ENCODE data around the gene ABCB1. TPM values are rescaled to one million over a fixed set of nuclear protein-coding genes. Genes with fewer than 3 reads are reported as not detected.
A peak's percentile ranks its signal among the peaks of the same experiment; 100 is the strongest.

ABCB1 gene
- total RNA-seq, 2 experiments from 2014 or later = 8.8 to 8.9 TPM

GRCh38 chr7:87609916-87610315 lies 9.2 kb upstream of the ABCB1 start:
- Mint-ChIP-seq H3K36me3 (ENCODE audit: low read depth) (no peaks in the 10 kb centered on the region), H3K27me3 (peaks cover 8% of the 10 kb centered on the region), H3K4me1 (ENCODE audit: low read depth) (no peaks in the 10 kb centered on the region), H3K9me3 (no peaks in the 10 kb centered on the region), H3K4me3 (no peak overlapping the region), H3K27ac (no peak overlapping the region)
- ChIA-PET CTCF (interaction anchor here (1.2 kb wide), 1 partner anchor 104 kb away, joined by 3 read pairs; no protein-coding TSS in a partner anchor), POLR2A (no interaction called here)
- ATAC-seq = no peak
- intact Hi-C loops (cut with micrococcal nuclease) = no loop called here
- TF ChIP-seq, protein P1, sequence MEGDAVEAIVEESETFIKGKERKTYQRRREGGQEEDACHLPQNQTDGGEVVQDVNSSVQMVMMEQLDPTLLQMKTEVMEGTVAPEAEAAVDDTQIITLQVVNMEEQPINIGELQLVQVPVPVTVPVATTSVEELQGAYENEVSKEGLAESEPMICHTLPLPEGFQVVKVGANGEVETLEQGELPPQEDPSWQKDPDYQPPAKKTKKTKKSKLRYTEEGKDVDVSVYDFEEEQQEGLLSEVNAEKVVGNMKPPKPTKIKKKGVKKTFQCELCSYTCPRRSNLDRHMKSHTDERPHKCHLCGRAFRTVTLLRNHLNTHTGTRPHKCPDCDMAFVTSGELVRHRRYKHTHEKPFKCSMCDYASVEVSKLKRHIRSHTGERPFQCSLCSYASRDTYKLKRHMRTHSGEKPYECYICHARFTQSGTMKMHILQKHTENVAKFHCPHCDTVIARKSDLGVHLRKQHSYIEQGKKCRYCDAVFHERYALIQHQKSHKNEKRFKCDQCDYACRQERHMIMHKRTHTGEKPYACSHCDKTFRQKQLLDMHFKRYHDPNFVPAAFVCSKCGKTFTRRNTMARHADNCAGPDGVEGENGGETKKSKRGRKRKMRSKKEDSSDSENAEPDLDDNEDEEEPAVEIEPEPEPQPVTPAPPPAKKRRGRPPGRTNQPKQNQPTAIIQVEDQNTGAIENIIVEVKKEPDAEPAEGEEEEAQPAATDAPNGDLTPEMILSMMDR (IDR thresholded peaks at IDR 0.05) = no peak
- no peak for DNase-seq

GRCh38 chr7:87608431-87608830 lies 7.7 kb upstream of the ABCB1 start:
- ChIA-PET CTCF (no interaction called here), POLR2A (no interaction called here)
- no peak for DNase-seq
- Mint-ChIP-seq H3K27me3 (peaks cover 8% of the 10 kb centered on the region), H3K9me3 (no peaks in the 10 kb centered on the region), H3K36me3 (ENCODE audit: low read depth) (no peaks in the 10 kb centered on the region), H3K27ac (no peak overlapping the region), H3K4me1 (ENCODE audit: low read depth) (no peaks in the 10 kb centered on the region), H3K4me3 (no peak overlapping the region)
- ATAC-seq = no peak
- TF ChIP-seq, protein P1 (IDR thresholded peaks at IDR 0.05) = no peak
- intact Hi-C loops (cut with micrococcal nuclease) = no loop called here

DNA sequence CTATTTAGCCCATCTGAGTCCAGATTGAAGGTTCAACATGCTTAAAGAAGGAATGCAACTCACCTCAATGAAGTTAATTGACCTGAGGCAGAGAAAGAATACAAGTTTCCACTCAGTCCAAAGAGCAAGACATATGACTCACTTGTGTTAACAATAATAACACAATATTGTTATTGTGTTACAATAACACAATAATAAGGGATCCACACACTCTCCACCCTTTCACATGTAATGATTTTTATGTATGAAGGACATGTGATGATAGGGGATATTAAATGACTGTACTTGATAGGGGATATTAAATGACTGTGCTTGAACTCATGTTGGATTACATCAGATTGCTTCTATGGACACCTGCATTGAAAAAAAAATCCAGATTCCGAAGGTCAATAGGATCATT lies 3.6 kb upstream of the ABCB1 start:
- Mint-ChIP-seq H3K36me3 (ENCODE audit: low read depth) (no peaks in the 10 kb centered on the region), H3K27me3 (peaks cover 10% of the 10 kb centered on the region), H3K4me3 (no peak overlapping the region), H3K27ac (no peak overlapping the region), H3K9me3 (no peaks in the 10 kb centered on the region), H3K4me1 (ENCODE audit: low read depth) (peaks cover 11% of the 10 kb centered on the region)
- intact Hi-C loops (cut with micrococcal nuclease) = no loop called here
- CTCF ChIA-PET = interaction anchor here (1.5 kb wide), 1 partner anchor 11 kb away, joined by 4 read pairs; no protein-coding TSS in a partner anchor
- DNase-seq = no peak
- no peak for ATAC-seq
- TF ChIP-seq, protein P1 (IDR thresholded peaks at IDR 0.05) = no peak
- POLR2A ChIA-PET = no interaction called here

DNA sequence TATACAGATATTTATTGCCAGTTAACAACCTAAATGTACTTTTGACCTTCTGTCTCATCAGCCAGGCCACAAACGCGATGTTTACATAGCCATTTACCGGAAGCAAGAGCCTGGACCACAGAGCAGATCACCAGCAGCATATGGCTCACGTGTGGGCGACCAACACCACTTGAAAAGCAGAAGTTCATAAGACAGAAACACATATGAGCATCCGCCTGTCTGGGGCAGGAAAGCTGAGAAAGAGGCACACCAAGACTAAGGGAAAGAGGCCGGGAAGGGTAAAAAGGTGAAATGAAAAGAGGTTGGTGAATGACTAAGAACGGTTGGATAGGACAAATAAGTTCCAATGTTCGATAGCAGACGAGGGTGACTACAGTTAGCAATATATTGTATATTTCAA lies 1.3 kb downstream of the ABCB1 start:
- peak overlapping the region; percentile 76 for H3K27ac Mint-ChIP-seq
- no peaks in the 10 kb centered on the region for H3K9me3 Mint-ChIP-seq
- DNase-seq = peak; percentile 87
- peak overlapping the region; percentile 70 for H3K4me3 Mint-ChIP-seq
- H3K27me3 Mint-ChIP-seq = peaks cover 8% of the 10 kb centered on the region
- ATAC-seq = peak; percentile 60
- ChIA-PET CTCF (interaction anchor here (1.1 to 2.0 kb wide), 4 partner anchors 11 to 67 kb away, joined by 3 to 9 read pairs (median 4); no protein-coding TSS in a partner anchor), POLR2A (interaction anchor here (1.2 to 2.8 kb wide), 6 partner anchors 11 to 446 kb away, joined by 3 to 18 read pairs (median 6); partner anchors contain the start of genes ADAM22 and RUNDC3B)
- intact Hi-C loops (cut with micrococcal nuclease) = no loop called here
- peaks cover 1% of the 10 kb centered on the region for H3K36me3 Mint-ChIP-seq (ENCODE audit: low read depth)
- H3K4me1 Mint-ChIP-seq (ENCODE audit: low read depth) = peaks cover 37% of the 10 kb centered on the region
- TF ChIP-seq, protein P1 (IDR thresholded peaks at IDR 0.05) = no peak

- peaks cover 5% of the 10 kb centered on the region for H3K27me3 Mint-ChIP-seq
- intact Hi-C loops (cut with micrococcal nuclease) = no loop called here
- CTCF ChIA-PET = interaction anchor here (1.3 kb wide), 1 partner anchor 31 kb away, joined by 4 read pairs; no protein-coding TSS in a partner anchor
- peak overlapping the region; percentile 77 for H3K27ac Mint-ChIP-seq
- H3K4me1 Mint-ChIP-seq (ENCODE audit: low read depth) = peaks cover 37% of the 10 kb centered on the region
- DNase-seq = no peak
- ATAC-seq = no peak
- H3K4me3 Mint-ChIP-seq = peak overlapping the region; percentile 69
- H3K9me3 Mint-ChIP-seq = no peaks in the 10 kb centered on the region
- H3K36me3 Mint-ChIP-seq (ENCODE audit: low read depth) = peaks cover 1% of the 10 kb centered on the region
- TF ChIP-seq, protein P1 (IDR thresholded peaks at IDR 0.05) = no peak
- POLR2A ChIA-PET = interaction anchor here (1.2 to 2.8 kb wide), 3 partner anchors 15 to 336 kb away, joined by 4 to 18 read pairs (median 6); partner anchors contain the start of genes ADAM22 and RUNDC3B
Measured at GRCh38 chr7:87598234-87599009, 2.3 kb downstream of the ABCB1 start.
